GM12864 (cell line): Measurements from ENCODE around the gene ARAP1.
"Not testable (repeated sequence)": the region's sequence is repeated elsewhere in the genome, so short reads cannot be mapped to it uniquely, and the experiment has no call there.

Experiments
- DNase-seq: peaks from one replicate; pipeline ENCODE4 v3.0.0-alpha.2; 2011; ENCODE audit warnings: low read depth
- H3K4me3 ChIP-seq: 2 replicates; pipeline ENCODE4 v1.5.1; 2011; ENCODE audit warnings: mild to moderate bottlenecking, low read depth, low read length, control low read depth
- TF ChIP-seq, protein P1 (sequence below): IDR thresholded peaks from 2 replicates; pipeline ENCODE4 v1.5.1; 2011; ENCODE audit warnings: low read depth, mild to moderate bottlenecking, moderate library complexity, low read length, control low read depth, inconsistent platforms; ENCODE audit errors: missing control alignments

ARAP1 gene

GRCh38 chr11:72752088-72752914 lies at the start of gene ARAP1:
Gene ARAP1 (minus strand): TSS chr11:72752408. CDS start chr11:72727128, 25,280 bp downstream.
- TF ChIP-seq, protein P1, sequence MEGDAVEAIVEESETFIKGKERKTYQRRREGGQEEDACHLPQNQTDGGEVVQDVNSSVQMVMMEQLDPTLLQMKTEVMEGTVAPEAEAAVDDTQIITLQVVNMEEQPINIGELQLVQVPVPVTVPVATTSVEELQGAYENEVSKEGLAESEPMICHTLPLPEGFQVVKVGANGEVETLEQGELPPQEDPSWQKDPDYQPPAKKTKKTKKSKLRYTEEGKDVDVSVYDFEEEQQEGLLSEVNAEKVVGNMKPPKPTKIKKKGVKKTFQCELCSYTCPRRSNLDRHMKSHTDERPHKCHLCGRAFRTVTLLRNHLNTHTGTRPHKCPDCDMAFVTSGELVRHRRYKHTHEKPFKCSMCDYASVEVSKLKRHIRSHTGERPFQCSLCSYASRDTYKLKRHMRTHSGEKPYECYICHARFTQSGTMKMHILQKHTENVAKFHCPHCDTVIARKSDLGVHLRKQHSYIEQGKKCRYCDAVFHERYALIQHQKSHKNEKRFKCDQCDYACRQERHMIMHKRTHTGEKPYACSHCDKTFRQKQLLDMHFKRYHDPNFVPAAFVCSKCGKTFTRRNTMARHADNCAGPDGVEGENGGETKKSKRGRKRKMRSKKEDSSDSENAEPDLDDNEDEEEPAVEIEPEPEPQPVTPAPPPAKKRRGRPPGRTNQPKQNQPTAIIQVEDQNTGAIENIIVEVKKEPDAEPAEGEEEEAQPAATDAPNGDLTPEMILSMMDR = no peak
- DNase-seq = no peak
- H3K4me3 ChIP-seq = peak within 1 kb of the TSS; percentile 93

GRCh38 chr11:72799441-72799840 lies 47.2 kb upstream of the ARAP1 start:
- TF ChIP-seq, protein P1 = no peak
- no peak for DNase-seq
- no peak overlapping the region for H3K4me3 ChIP-seq

DNA sequence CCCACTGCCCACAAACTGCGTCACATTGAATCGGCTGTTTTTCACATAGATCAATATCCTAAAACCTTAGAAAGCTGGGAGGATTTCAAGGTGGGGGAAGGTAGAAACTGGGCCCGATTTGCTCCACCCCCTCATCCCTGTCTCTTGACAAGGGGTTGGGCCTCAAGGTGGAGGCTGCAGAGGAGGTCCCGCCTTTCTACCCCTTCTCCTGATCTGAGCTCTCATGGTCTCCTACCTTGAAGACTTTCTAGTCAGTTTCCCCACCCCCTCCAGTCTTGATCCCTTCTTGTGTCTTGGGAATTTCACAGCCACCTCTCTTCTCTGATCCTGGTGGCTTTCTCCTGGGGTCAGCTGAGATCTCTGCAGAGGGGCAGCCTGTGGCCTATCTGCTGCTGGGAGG lies 46.2 kb upstream of the ARAP1 start:
- no peak overlapping the region for H3K4me3 ChIP-seq
- no peak for DNase-seq
- TF ChIP-seq, protein P1 = no peak

- TF ChIP-seq, protein P1 = peak; percentile 93
- peak; percentile 83 for DNase-seq
- peak within 1 kb of the TSS; percentile 73 for H3K4me3 ChIP-seq
Observed at GRCh38 chr11:72793425-72794367, 41.5 kb upstream of the ARAP1 start, which contains the start of gene STARD10. Gene STARD10 (minus strand): TSS chr11:72794047. CDS start chr11:72781181, 12,866 bp downstream.

DNA sequence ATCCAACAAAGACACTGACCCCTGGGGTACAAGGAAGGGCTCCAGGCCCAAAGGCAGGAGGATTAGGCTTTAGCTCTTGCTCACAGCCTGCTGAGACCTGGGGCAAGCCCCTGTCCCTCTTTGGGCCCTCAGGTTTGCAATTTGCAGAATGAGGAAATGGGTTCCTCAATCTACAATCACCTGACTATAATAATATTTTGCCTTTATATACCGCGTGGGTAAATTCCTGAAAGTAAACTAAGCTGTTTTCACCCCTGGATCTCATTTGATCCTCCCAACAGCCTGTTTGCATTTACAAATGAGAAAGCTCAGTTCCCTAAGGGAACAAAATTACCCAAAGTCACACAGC lies 40.8 kb upstream of the ARAP1 start:
- DNase-seq = no peak
- TF ChIP-seq, protein P1 = no peak
- peak overlapping the region; percentile 19; the same call in 1 of the 2 replicates for H3K4me3 ChIP-seq

GRCh38 chr11:72792437-72793021 lies 40.3 kb upstream of the ARAP1 start:
- no peak for DNase-seq
- no peak overlapping the region for H3K4me3 ChIP-seq
- TF ChIP-seq, protein P1 = no peak

GRCh38 chr11:72791228-72791627 lies 39.0 kb upstream of the ARAP1 start:
- DNase-seq, H3K4me3 ChIP-seq: not testable (repeated sequence)
